ENCODE measurements around the gene IGFBP4.

GRCh38 chr17:40496170-40496569, 52.9 kb downstream of the IGFBP4 start:
- no peak for TF ChIP-seq CTCF (IDR thresholded peaks at IDR 0.05)
- no peak for TF ChIP-seq SIN3A (IDR thresholded peaks at IDR 0.05; ENCODE audit: borderline replicate concordance, low read depth, low read length)
- no peak for TF ChIP-seq POLR2AphosphoS5 (IDR thresholded peaks at IDR 0.05; ENCODE audit: low read depth, low read length)
- TF ChIP-seq RAD21 (IDR thresholded peaks at IDR 0.05; ENCODE audit: low read length): no peak
- no peak for TF ChIP-seq TEAD4 (IDR thresholded peaks at IDR 0.05; ENCODE audit: borderline replicate concordance, insufficient read depth)
- TF ChIP-seq EP300 (IDR thresholded peaks at IDR 0.05; ENCODE audit: borderline replicate concordance in 1 of 2, low read depth in 1 of 2, low read length in 1 of 2): no peak
- no peak for TF ChIP-seq REST (IDR thresholded peaks at IDR 0.05; ENCODE audit: low read depth, low read length)
- no peak for TF ChIP-seq NFIC (IDR thresholded peaks at IDR 0.05; ENCODE audit: borderline replicate concordance)
- TF ChIP-seq FOSL2 (IDR thresholded peaks at IDR 0.05; ENCODE audit: borderline replicate concordance, low read depth): no peak
- no peak for TF ChIP-seq TAF1 (IDR thresholded peaks at IDR 0.05; ENCODE audit: borderline replicate concordance, low read depth, low read length)
